ENCODE measurements around the gene SLC3A2. TPM values are rescaled to one million over a fixed set of nuclear protein-coding genes. Genes with fewer than 3 reads are reported as not detected.

Gene SLC3A2
- total RNA-seq, 6 donors from 2014 or later = 120 to 236 (median 179) TPM

DNA sequence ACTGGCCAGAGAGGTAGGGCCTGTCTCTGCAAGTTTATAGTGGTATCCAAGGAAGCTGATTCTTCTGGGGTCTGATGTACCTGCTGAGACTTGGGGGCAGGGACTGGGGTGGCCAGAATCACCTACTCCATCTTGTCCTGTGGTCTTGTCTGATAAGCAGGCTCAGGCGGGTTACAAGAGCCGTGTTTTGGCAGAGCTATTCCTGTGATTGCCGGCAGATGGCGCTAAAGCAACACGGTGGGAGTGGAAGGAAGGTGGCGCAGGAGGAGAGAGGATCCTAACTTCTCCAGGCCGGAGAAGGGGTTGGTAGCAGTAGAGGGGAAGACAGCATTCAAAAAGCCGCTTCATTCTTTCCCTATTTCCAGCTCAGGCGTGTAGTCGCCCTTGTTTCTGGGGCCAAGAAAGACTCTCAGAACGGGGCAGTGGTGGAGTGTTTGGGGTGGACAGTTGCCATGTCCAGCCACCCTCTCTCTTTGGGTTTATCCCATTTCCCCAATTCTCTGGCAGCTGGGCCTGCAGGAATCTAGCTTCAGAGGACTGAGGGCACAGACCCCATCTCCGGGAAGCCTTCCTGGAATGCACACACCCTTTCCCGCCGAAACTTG, 25.3 kb downstream of the SLC3A2 start:
- H3K4me3 ChIP-seq = no peak overlapping the region
- no peaks in the 10 kb centered on the region for H3K36me3 ChIP-seq
- peak; percentile 92 to 98 (median 96) for TF ChIP-seq CTCF (IDR thresholded peaks at IDR 0.05)
- TF ChIP-seq POLR2A (IDR thresholded peaks at IDR 0.05) = no peak
- no peak for TF ChIP-seq POLR2AphosphoS5 (IDR thresholded peaks at IDR 0.05)
- no peak for TF ChIP-seq EP300 (IDR thresholded peaks at IDR 0.05)
- peak in 1 of 2 donors; percentile 77 for DNase-seq
- peak overlapping the region; percentile 3 to 81 (median 48) for H3K27ac ChIP-seq
- H3K9me3 ChIP-seq = no peaks in the 10 kb centered on the region
- ATAC-seq (ENCODE audit: low FRiP score in 2 of 2) = peak; percentile 82 to 88
- WGBS, 2 donors = 8 to 13% methylated on average over 13 to 14 of the region's 14 CpGs
- no peaks in the 10 kb centered on the region for H3K27me3 ChIP-seq
- peaks cover 28 to 53% (median 42%) of the 10 kb centered on the region in 4 donors for H3K4me1 ChIP-seq

- H3K27ac ChIP-seq = peak overlapping the region; percentile 67 to 87 (median 82)
- ATAC-seq (ENCODE audit: low FRiP score in 2 of 2) = peak in 1 of 2 donors; percentile 45
- 56 to 61% methylated on average over 6 to 9 of the region's 9 CpGs for WGBS, 2 donors
Observed at GRCh38 chr11:62908468-62909072, 27.9 kb downstream of the SLC3A2 start.

DNA sequence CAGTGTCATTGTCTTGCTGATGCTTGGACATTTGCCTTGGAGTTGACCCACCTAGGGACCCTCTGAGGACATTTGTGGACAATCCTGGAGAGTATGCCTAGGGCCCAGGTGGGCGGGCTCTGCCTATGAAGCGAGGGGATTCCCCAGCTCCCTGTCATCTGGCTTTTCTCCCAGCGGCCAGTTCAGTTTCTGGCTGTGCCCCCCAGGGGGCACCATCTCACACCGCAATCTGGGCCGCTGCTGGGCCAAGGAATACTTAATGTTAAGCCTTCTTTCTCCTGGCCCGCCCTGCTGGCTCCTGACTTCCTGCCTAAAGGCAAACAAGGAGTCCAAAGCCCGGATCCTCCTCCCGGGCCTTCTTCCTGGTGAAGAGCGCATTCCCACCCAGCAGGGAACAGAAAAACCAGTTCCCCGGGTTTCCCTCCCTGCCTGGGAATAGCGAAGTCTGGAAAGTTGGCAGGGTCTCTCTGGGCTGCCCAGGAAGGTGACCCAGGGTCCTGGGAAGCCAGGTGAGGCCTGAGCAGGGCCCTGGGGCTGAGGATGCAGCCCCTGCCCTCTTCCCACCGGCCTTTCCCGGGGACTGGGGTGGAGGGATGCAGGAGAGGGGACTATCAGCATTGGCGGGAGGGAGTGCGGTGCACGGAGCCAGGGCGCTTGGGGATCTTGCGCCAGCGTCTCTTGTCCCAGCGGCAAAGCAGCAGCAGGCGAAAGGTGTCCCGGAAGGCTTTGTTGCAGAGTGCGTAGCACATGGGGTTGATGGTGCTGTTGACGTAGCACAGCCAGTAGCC, 28.6 kb downstream of the SLC3A2 start:
- Histone ChIP-seq H3K9me3 (no peaks in the 10 kb centered on the region), H3K4me1 (peaks cover 28 to 58% (median 42%) of the 10 kb centered on the region in 4 donors), H3K36me3 (no peaks in the 10 kb centered on the region), H3K4me3 (peak overlapping the region in 3 of 4 donors; percentile 10 to 35 (median 33)), H3K27me3 (no peaks in the 10 kb centered on the region), H3K27ac (peak overlapping the region; percentile 67 to 87 (median 82))
- ATAC-seq (ENCODE audit: low FRiP score in 2 of 2) = peak; percentile 44 to 79
- peak in 1 of 2 donors; percentile 79 for DNase-seq
- no peak for TF ChIP-seq POLR2A (IDR thresholded peaks at IDR 0.05)
- TF ChIP-seq CTCF (IDR thresholded peaks at IDR 0.05) = peak; percentile 41 to 76 (median 62)
- no peak for TF ChIP-seq POLR2AphosphoS5 (IDR thresholded peaks at IDR 0.05)
- no peak for TF ChIP-seq EP300 (IDR thresholded peaks at IDR 0.05)
- 44 to 55% methylated on average over 14 to 23 of the region's 24 CpGs for WGBS, 2 donors

More at GRCh38 chr11:62908468-62909072, 27.9 kb downstream of the SLC3A2 start:
- Histone ChIP-seq H3K27me3 (no peaks in the 10 kb centered on the region), H3K36me3 (no peaks in the 10 kb centered on the region), H3K4me1 (peaks cover 28 to 58% (median 42%) of the 10 kb centered on the region in 4 donors), H3K9me3 (no peaks in the 10 kb centered on the region), H3K4me3 (no peak overlapping the region)
- no peak for TF ChIP-seq CTCF (IDR thresholded peaks at IDR 0.05)
- TF ChIP-seq POLR2AphosphoS5 (IDR thresholded peaks at IDR 0.05) = no peak
- TF ChIP-seq EP300 (IDR thresholded peaks at IDR 0.05) = no peak
- TF ChIP-seq POLR2A (IDR thresholded peaks at IDR 0.05) = no peak
- peak; percentile 54 to 66 for DNase-seq

GRCh38 chr11:62910141-62910882, 29.6 kb downstream of the SLC3A2 start:
- H3K9me3 ChIP-seq = no peaks in the 10 kb centered on the region
- DNase-seq (no peak), ATAC-seq (ENCODE audit: low FRiP score in 2 of 2) (no peak)
- TF ChIP-seq POLR2A (IDR thresholded peaks at IDR 0.05) (no peak), EP300 (IDR thresholded peaks at IDR 0.05) (no peak), POLR2AphosphoS5 (IDR thresholded peaks at IDR 0.05) (no peak), CTCF (IDR thresholded peaks at IDR 0.05) (no peak)
- H3K27me3 ChIP-seq = no peaks in the 10 kb centered on the region
- WGBS, 2 donors = 80 to 85% methylated on average over 11 to 27 of the region's 27 CpGs
- peaks cover 28 to 58% (median 41%) of the 10 kb centered on the region in 4 donors for H3K4me1 ChIP-seq
- H3K27ac ChIP-seq = peak overlapping the region; percentile 67 to 87 (median 82)
- H3K36me3 ChIP-seq = no peaks in the 10 kb centered on the region
- H3K4me3 ChIP-seq = peak overlapping the region in 1 of 4 donors; percentile 35

Measured in upper lobe of left lung (tissue), 6 donors.